ENCODE data around the gene STRA6.

STRA6 gene

GRCh38 chr15:74234598-74234875 lies 31.9 kb upstream of the STRA6 start:
- Histone ChIP-seq H2AK5ac (ENCODE audit: low read length, severe bottlenecking) (no peak overlapping the region), H3K9ac (ENCODE audit: low read length) (no peak overlapping the region), H3K4ac (ENCODE audit: low read depth in 1 of 2, low read length in 2 of 2) (no peak overlapping the region), H2BK120ac (ENCODE audit: low read depth, low read length) (no peak overlapping the region), H3K36me3 (ENCODE audit: control insufficient read depth in 1 of 2, insufficient read depth in 2 of 2, low read depth in 1 of 2, low read length in 2 of 2) (no peaks in the 10 kb centered on the region), H4K91ac (ENCODE audit: low read length) (no peak overlapping the region), H2BK5ac (ENCODE audit: low read depth, low read length, poor library complexity, severe bottlenecking) (no peak overlapping the region), H2BK12ac (ENCODE audit: low read length in 2 of 2) (no peak overlapping the region), H3K9me3 (ENCODE audit: control insufficient read depth, low read length) (no peaks in the 10 kb centered on the region), H3K4me2 (ENCODE audit: low read length, poor library complexity, severe bottlenecking) (no peak overlapping the region), H3K27ac (ENCODE audit: low read length, poor library complexity, severe bottlenecking) (no peak overlapping the region), H3K27me3 (ENCODE audit: control insufficient read depth in 1 of 2, insufficient read depth in 1 of 2, low read length in 2 of 2) (peaks cover 5 to 19% of the 10 kb centered on the region in 2 experiments), H3K23ac (ENCODE audit: low read length in 2 of 2) (no peak overlapping the region), H3K4me1 (ENCODE audit: control insufficient read depth, insufficient read depth, low read depth, low read length) (peaks cover 31% of the 10 kb centered on the region), H3K18ac (ENCODE audit: low read depth in 1 of 2, low read length in 2 of 2) (no peak overlapping the region), H3K14ac (ENCODE audit: low read length in 2 of 2) (no peak overlapping the region), H4K8ac (ENCODE audit: low read length) (no peak overlapping the region), H2BK15ac (ENCODE audit: low read depth, poor library complexity, severe bottlenecking) (no peak overlapping the region), H3K79me1 (replicated peaks; ENCODE audit: low read length, poor library complexity, severe bottlenecking) (no peaks in the 10 kb centered on the region), H3K4me3 (ENCODE audit: insufficient read depth in 1 of 2, low read depth in 1 of 2, low read length in 2 of 2) (no peak overlapping the region), H2AFZ (ENCODE audit: low read depth, low read length) (no peak overlapping the region)
- no peak for DNase-seq
- WGBS, result 89% methylated on average over 9 of the region's 9 CpGs

DNA sequence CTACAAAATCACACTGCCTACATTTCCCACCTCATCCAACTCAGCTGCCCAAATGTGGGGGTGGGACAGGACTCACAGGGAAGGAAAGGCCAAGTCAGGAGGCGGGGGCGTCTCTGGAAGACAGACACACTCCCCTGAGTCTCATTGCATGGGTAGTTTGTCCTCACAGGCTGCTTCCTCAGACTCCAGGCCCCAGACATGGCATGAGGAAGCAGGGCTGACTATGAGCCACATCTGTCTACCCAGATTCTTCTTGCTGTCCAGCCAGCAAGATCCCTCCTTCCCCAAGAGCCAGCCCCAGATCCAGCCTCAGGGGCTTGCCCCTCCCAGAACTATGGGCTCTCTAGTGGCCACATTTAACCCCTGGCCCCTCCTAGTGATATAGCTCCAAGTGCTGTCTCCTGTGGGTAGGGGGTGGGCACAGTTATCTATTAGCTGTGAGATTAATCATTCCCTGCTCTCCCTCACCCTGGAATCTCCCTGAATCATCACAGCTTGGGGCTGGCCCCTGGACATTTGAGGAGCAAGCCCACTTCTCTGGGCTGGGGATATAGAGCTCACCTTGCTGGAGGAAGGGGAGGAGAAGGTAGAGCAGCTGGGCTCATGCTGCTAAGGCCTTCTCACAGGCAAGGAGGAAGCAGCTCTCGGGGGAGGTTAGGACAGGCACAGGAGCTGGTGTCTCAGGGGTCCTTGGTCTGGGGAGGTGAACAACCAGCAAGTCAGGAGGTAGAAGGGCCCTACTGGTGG lies 31.4 kb upstream of the STRA6 start:
- Histone ChIP-seq H3K79me1 (replicated peaks; ENCODE audit: low read length, poor library complexity, severe bottlenecking) (no peaks in the 10 kb centered on the region), H3K27me3 (ENCODE audit: control insufficient read depth in 1 of 2, insufficient read depth in 1 of 2, low read length in 2 of 2) (peaks cover 5 to 19% of the 10 kb centered on the region in 2 experiments), H2AK5ac (ENCODE audit: low read length, severe bottlenecking) (no peak overlapping the region), H3K9me3 (ENCODE audit: control insufficient read depth, low read length) (no peaks in the 10 kb centered on the region), H3K14ac (ENCODE audit: low read length in 2 of 2) (no peak overlapping the region), H3K4me2 (ENCODE audit: low read length, poor library complexity, severe bottlenecking) (no peak overlapping the region), H3K4ac (ENCODE audit: low read depth in 1 of 2, low read length in 2 of 2) (no peak overlapping the region), H2AFZ (ENCODE audit: low read depth, low read length) (no peak overlapping the region), H2BK120ac (ENCODE audit: low read depth, low read length) (no peak overlapping the region), H4K8ac (ENCODE audit: low read length) (no peak overlapping the region), H3K4me1 (ENCODE audit: control insufficient read depth, insufficient read depth, low read depth, low read length) (peaks cover 26% of the 10 kb centered on the region), H2BK12ac (ENCODE audit: low read length in 2 of 2) (no peak overlapping the region), H3K18ac (ENCODE audit: low read depth in 1 of 2, low read length in 2 of 2) (no peak overlapping the region), H3K36me3 (ENCODE audit: control insufficient read depth in 1 of 2, insufficient read depth in 2 of 2, low read depth in 1 of 2, low read length in 2 of 2) (no peaks in the 10 kb centered on the region), H2BK5ac (ENCODE audit: low read depth, low read length, poor library complexity, severe bottlenecking) (no peak overlapping the region), H3K23ac (ENCODE audit: low read length in 2 of 2) (no peak overlapping the region), H4K91ac (ENCODE audit: low read length) (no peak overlapping the region), H3K4me3 (ENCODE audit: insufficient read depth in 1 of 2, low read depth in 1 of 2, low read length in 2 of 2) (no peak overlapping the region), H3K9ac (ENCODE audit: low read length) (no peak overlapping the region), H3K27ac (ENCODE audit: low read length, poor library complexity, severe bottlenecking) (no peak overlapping the region), H2BK15ac (ENCODE audit: low read depth, poor library complexity, severe bottlenecking) (no peak overlapping the region)
- 58% methylated on average over 3 of the region's 3 CpGs for WGBS
- no peak for DNase-seq

GRCh38 chr15:74233373-74233772 lies 30.8 kb upstream of the STRA6 start:
- no peak overlapping the region for H2BK12ac ChIP-seq (ENCODE audit: low read length in 2 of 2)
- no peak overlapping the region for H4K8ac ChIP-seq (ENCODE audit: low read length)
- H3K27ac ChIP-seq (ENCODE audit: low read length, poor library complexity, severe bottlenecking), result no peak overlapping the region
- H2BK120ac ChIP-seq (ENCODE audit: low read depth, low read length), result no peak overlapping the region
- H3K4ac ChIP-seq (ENCODE audit: low read depth in 1 of 2, low read length in 2 of 2), result no peak overlapping the region
- no peak overlapping the region for H3K18ac ChIP-seq (ENCODE audit: low read depth in 1 of 2, low read length in 2 of 2)
- H3K4me3 ChIP-seq (ENCODE audit: insufficient read depth in 1 of 2, low read depth in 1 of 2, low read length in 2 of 2), result no peak overlapping the region
- H2BK5ac ChIP-seq (ENCODE audit: low read depth, low read length, poor library complexity, severe bottlenecking), result no peak overlapping the region
- H3K79me1 ChIP-seq (replicated peaks; ENCODE audit: low read length, poor library complexity, severe bottlenecking), result no peaks in the 10 kb centered on the region
- WGBS, result 70% methylated on average over 6 of the region's 6 CpGs
- H2AK5ac ChIP-seq (ENCODE audit: low read length, severe bottlenecking), result peak overlapping the region; percentile 25
- no peak overlapping the region for H3K23ac ChIP-seq (ENCODE audit: low read length in 2 of 2)
- peaks cover 5 to 26% of the 10 kb centered on the region in 2 experiments for H3K27me3 ChIP-seq (ENCODE audit: control insufficient read depth in 1 of 2, insufficient read depth in 1 of 2, low read length in 2 of 2)
- H3K4me1 ChIP-seq (ENCODE audit: control insufficient read depth, insufficient read depth, low read depth, low read length), result peaks cover 25% of the 10 kb centered on the region
- H4K91ac ChIP-seq (ENCODE audit: low read length), result no peak overlapping the region
- no peak for DNase-seq
- no peak overlapping the region for H3K14ac ChIP-seq (ENCODE audit: low read length in 2 of 2)
- no peak overlapping the region for H2AFZ ChIP-seq (ENCODE audit: low read depth, low read length)
- H3K9ac ChIP-seq (ENCODE audit: low read length), result no peak overlapping the region
- H3K36me3 ChIP-seq (ENCODE audit: control insufficient read depth in 1 of 2, insufficient read depth in 2 of 2, low read depth in 1 of 2, low read length in 2 of 2), result no peaks in the 10 kb centered on the region
- no peak overlapping the region for H3K4me2 ChIP-seq (ENCODE audit: low read length, poor library complexity, severe bottlenecking)
- H2BK15ac ChIP-seq (ENCODE audit: low read depth, poor library complexity, severe bottlenecking), result no peak overlapping the region
- H3K9me3 ChIP-seq (ENCODE audit: control insufficient read depth, low read length), result no peaks in the 10 kb centered on the region

DNA sequence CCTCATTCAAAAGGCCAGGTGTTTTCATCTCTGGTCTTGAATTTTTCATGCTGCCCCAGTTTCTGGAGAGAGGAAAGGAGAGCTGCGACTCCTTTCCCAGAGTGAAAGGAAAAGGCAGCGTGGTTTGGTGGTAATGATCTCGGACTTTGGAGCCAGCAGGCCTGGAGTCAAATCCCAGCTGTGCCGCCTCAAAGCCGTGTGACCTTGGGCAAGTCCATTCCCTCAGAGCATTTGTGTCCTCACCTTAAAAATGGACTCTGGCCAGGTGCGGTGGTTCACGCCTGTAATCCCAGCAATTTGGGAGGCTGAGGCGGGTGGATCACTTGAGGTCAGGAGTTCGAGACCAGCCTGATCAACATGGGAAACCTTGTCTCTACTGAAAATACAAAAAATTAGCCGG lies 28.9 kb upstream of the STRA6 start:
- no peak overlapping the region for H4K8ac ChIP-seq (ENCODE audit: low read length)
- H3K4ac ChIP-seq (ENCODE audit: low read depth in 1 of 2, low read length in 2 of 2), result no peak overlapping the region
- peaks cover 17 to 41% of the 10 kb centered on the region in 2 experiments for H3K27me3 ChIP-seq (ENCODE audit: control insufficient read depth in 1 of 2, insufficient read depth in 1 of 2, low read length in 2 of 2)
- peak overlapping the region; percentile 21 for H2AK5ac ChIP-seq (ENCODE audit: low read length, severe bottlenecking)
- no peak overlapping the region for H2BK15ac ChIP-seq (ENCODE audit: low read depth, poor library complexity, severe bottlenecking)
- H2BK12ac ChIP-seq (ENCODE audit: low read length in 2 of 2), result no peak overlapping the region
- no peaks in the 10 kb centered on the region for H3K36me3 ChIP-seq (ENCODE audit: control insufficient read depth in 1 of 2, insufficient read depth in 2 of 2, low read depth in 1 of 2, low read length in 2 of 2)
- WGBS, result 92% methylated on average over 10 of the region's 10 CpGs
- DNase-seq, result no peak
- H3K4me1 ChIP-seq (ENCODE audit: control insufficient read depth, insufficient read depth, low read depth, low read length), result peaks cover 27% of the 10 kb centered on the region
- no peak overlapping the region for H3K27ac ChIP-seq (ENCODE audit: low read length, poor library complexity, severe bottlenecking)
- no peak overlapping the region for H3K4me3 ChIP-seq (ENCODE audit: insufficient read depth in 1 of 2, low read depth in 1 of 2, low read length in 2 of 2)
- no peaks in the 10 kb centered on the region for H3K9me3 ChIP-seq (ENCODE audit: control insufficient read depth, low read length)
- no peak overlapping the region for H2BK120ac ChIP-seq (ENCODE audit: low read depth, low read length)
- no peak overlapping the region for H4K91ac ChIP-seq (ENCODE audit: low read length)
- H2AFZ ChIP-seq (ENCODE audit: low read depth, low read length), result no peak overlapping the region
- H2BK5ac ChIP-seq (ENCODE audit: low read depth, low read length, poor library complexity, severe bottlenecking), result no peak overlapping the region
- H3K23ac ChIP-seq (ENCODE audit: low read length in 2 of 2), result no peak overlapping the region
- no peak overlapping the region for H3K9ac ChIP-seq (ENCODE audit: low read length)
- H3K18ac ChIP-seq (ENCODE audit: low read depth in 1 of 2, low read length in 2 of 2), result no peak overlapping the region
- no peaks in the 10 kb centered on the region for H3K79me1 ChIP-seq (replicated peaks; ENCODE audit: low read length, poor library complexity, severe bottlenecking)
- H3K14ac ChIP-seq (ENCODE audit: low read length in 2 of 2), result no peak overlapping the region
- no peak overlapping the region for H3K4me2 ChIP-seq (ENCODE audit: low read length, poor library complexity, severe bottlenecking)
